GM18909 (cell line): ENCODE results near the gene IRF1.

Experiments
- ATAC-seq: cut with Tn5 transposase; IDR thresholded peaks from one replicate; pipeline ENCODE4 v1.9.1; 2021; ENCODE audit warnings: mild to moderate bottlenecking; ENCODE audit not compliant: unreplicated experiment, poor library complexity

The IRF1 gene

GRCh38 chr5:132475987-132476875 lies 14.3 kb downstream of the IRF1 start:
- ATAC-seq = no peak

- ATAC-seq = no peak
Measured at GRCh38 chr5:132475497-132475882, 15.1 kb downstream of the IRF1 start.

GRCh38 chr5:132474881-132475496 lies 15.6 kb downstream of the IRF1 start:
- no peak for ATAC-seq

GRCh38 chr5:132474131-132474723 lies 16.3 kb downstream of the IRF1 start:
- no peak for ATAC-seq

- ATAC-seq = no peak
Measured at GRCh38 chr5:132473668-132474067, 16.9 kb downstream of the IRF1 start.

GRCh38 chr5:132473019-132473531 lies 17.5 kb downstream of the IRF1 start:
- ATAC-seq = peak; percentile 84

GRCh38 chr5:132472431-132472830 lies 18.1 kb downstream of the IRF1 start:
- no peak for ATAC-seq

GRCh38 chr5:132471944-132472343 lies 18.6 kb downstream of the IRF1 start:
- no peak for ATAC-seq

- no peak for ATAC-seq
Measured at GRCh38 chr5:132471151-132471907, 19.2 kb downstream of the IRF1 start.

- no peak for ATAC-seq
Measured at GRCh38 chr5:132470596-132470995, 20.0 kb downstream of the IRF1 start.

- ATAC-seq = no peak
Measured at GRCh38 chr5:132470010-132470392, 20.6 kb downstream of the IRF1 start.

- ATAC-seq = no peak
Measured at GRCh38 chr5:132469380-132470009, 21.1 kb downstream of the IRF1 start.

- no peak for ATAC-seq
Measured at GRCh38 chr5:132468656-132469379, 21.8 kb downstream of the IRF1 start.

GRCh38 chr5:132467287-132467984 lies 23.1 kb downstream of the IRF1 start:
- ATAC-seq = peak; percentile 35

- peak; percentile 69 for ATAC-seq
Measured at GRCh38 chr5:132466433-132467286, 23.9 kb downstream of the IRF1 start.

- ATAC-seq = no peak
Measured at GRCh38 chr5:132465059-132465707, 25.4 kb downstream of the IRF1 start.

- no peak for ATAC-seq
Measured at GRCh38 chr5:132464156-132464939, 26.2 kb downstream of the IRF1 start.
